Choroid plexus epithelial cell (primary cell): ENCODE measurements around the gene BMPR1A.

Experiments
- DNase-seq: peaks from one replicate; pipeline ENCODE4 v3.0.0-alpha.2; 2010; ENCODE audit warnings: low read depth
- H3K4me3 ChIP-seq: 2 replicates; pipeline ENCODE4 v1.5.1; 2011; ENCODE audit warnings: low read depth, mild to moderate bottlenecking, control low read depth, low read length, moderate library complexity
- TF ChIP-seq, protein P1 (sequence below): conservative IDR thresholded peaks from 2 replicates; pipeline ENCODE4 v1.5.1; 2011; ENCODE audit warnings: low read depth, mild to moderate bottlenecking, control low read depth, inconsistent platforms, low read length, moderate library complexity

BMPR1A gene

DNA sequence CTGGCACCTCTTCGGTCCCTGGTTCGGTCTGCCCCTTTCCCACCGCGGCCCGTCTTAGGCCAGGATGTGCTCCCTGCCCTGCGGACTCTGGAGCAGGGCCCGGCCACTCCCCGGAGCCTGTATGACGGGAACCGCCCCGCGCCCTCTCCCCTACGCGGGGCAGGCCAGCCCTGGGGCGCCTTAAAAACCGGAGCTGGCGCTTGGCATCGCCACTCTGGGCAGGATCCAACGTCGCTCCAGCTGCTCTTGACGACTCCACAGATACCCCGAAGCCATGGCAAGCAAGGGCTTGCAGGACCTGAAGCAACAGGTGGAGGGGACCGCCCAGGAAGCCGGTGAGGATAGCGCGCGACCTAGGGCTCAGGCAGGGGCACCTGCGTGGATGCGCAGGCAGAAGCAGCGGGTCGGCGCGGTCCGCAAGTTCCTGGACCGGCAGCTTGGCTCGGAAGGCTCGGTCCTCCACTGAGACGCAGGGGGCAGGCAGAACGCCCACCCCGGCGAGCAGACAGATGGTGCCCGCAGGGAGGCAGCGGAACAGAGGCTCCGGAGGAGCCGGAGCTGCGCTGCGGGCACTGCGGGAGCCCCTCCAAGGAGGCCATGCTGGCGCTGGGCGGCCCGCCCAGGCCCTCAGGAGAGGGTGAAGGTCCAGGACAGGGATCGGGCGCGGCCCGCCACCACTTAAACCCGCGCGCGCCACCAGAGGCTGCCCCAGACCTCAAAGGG, 212.0 kb downstream of the BMPR1A start, which contains the start of gene ADIRF:
Gene ADIRF, plus strand, starts transcription at position 212 of the 723 bp plus-strand sequence. Its CDS starts 63 bp downstream, at position 275.
- H3K4me3 ChIP-seq: no peak within 1 kb of the TSS
- TF ChIP-seq, protein P1, sequence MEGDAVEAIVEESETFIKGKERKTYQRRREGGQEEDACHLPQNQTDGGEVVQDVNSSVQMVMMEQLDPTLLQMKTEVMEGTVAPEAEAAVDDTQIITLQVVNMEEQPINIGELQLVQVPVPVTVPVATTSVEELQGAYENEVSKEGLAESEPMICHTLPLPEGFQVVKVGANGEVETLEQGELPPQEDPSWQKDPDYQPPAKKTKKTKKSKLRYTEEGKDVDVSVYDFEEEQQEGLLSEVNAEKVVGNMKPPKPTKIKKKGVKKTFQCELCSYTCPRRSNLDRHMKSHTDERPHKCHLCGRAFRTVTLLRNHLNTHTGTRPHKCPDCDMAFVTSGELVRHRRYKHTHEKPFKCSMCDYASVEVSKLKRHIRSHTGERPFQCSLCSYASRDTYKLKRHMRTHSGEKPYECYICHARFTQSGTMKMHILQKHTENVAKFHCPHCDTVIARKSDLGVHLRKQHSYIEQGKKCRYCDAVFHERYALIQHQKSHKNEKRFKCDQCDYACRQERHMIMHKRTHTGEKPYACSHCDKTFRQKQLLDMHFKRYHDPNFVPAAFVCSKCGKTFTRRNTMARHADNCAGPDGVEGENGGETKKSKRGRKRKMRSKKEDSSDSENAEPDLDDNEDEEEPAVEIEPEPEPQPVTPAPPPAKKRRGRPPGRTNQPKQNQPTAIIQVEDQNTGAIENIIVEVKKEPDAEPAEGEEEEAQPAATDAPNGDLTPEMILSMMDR: no peak
- no peak for DNase-seq

DNA sequence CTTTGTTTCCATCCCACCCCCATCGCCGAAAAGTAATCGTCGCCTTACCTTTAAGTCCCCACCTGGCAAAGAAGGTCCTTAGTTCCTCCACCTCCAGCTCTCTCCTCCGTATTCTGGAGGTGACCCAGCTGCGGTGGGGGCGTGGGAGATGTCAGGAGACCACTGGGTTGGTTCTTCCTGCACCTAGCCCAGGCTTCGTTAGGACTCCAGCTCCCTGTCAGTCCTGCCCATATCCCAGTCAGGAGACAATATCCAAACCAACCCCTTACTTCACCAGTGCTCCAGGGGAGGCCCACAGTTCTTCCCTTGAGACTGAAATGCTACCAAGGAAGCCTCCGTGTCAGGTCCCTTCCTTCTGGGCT, 212.6 kb downstream of the BMPR1A start:
- no peak for DNase-seq
- TF ChIP-seq, protein P1: no peak
- H3K4me3 ChIP-seq: no peak overlapping the region

DNA sequence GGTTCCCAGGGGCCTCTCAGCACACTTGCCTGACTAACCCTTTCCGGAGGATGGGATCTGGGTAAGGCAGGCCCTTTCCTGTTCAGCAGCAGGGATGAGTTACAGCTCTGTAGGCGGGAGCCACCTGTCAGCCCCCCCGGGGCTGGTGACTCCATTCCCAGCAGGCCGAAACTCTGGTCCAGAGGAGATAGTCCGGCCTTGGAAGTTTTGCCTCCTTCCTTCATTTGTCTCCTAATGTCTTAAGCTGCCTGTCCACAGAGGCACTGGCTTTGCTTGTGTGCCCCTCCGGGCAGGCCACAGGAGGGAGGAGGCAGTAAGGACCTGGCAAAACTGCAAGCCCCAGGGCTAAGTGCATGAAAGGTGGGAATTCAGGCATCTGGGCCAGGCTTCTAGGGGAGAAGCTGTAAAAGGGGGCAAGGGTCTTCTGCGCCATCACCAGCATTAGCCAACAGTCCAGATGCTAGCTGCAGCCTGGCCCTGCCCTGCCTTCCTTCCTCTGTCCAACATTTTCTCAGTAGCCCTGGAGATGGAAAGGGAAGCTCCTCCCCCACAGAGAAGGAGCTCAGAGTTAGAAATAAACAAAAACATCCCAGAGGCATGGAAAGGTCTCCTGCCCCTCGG, 213.1 kb downstream of the BMPR1A start:
- TF ChIP-seq, protein P1: no peak
- H3K4me3 ChIP-seq: no peak overlapping the region
- DNase-seq: no peak

DNA sequence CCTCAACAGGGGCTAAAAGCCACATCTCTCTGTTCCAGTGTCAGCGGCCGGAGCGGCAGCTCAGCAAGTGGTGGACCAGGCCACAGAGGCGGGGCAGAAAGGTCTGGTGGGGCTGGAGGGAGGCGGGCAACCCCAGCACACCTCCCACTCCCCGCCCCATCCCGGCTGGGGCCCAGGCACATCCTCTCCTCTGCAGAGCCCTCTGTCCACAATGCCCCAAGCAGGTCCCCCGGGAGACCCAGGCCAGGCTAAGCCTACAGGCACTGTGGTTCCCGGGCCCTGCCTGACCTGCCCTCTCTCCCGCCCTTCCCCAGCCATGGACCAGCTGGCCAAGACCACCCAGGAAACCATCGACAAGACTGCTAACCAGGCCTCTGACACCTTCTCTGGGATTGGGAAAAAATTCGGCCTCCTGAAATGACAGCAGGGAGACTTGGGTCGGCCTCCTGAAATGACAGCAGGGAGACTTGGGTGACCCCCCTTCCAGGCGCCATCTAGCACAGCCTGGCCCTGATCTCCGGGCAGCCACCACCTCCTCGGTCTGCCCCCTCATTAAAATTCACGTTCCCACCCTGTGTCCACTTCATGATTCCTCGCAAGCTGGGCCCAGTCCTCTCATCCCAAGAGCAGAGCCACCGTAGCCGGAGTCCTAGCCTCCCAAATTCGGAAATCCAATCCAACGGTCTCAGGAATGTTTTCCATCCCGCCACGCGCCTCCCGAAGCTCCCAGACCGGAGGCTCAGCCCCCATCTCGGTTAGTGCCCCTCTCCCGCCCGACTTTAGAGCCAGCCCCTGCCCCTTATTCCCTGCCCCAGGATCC, 214.0 kb downstream of the BMPR1A start:
- no peak for DNase-seq
- peak overlapping the region; percentile 66 for H3K4me3 ChIP-seq
- TF ChIP-seq, protein P1: no peak

DNA sequence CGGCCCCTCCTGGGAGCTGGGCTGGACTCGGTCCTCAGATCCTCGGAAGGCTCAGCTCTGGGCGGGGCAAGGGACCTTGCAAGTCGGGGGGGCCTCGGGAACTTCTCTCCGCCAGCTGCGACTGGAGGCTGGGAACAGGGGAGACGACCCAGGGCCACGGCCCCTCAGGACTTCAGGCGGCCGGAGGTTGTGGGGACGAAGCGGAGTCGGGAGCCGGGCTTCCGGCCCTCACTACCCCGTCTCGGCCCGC, 214.5 kb downstream of the BMPR1A start:
- TF ChIP-seq, protein P1: no peak
- H3K4me3 ChIP-seq: peak overlapping the region; percentile 66
- DNase-seq: no peak

DNA sequence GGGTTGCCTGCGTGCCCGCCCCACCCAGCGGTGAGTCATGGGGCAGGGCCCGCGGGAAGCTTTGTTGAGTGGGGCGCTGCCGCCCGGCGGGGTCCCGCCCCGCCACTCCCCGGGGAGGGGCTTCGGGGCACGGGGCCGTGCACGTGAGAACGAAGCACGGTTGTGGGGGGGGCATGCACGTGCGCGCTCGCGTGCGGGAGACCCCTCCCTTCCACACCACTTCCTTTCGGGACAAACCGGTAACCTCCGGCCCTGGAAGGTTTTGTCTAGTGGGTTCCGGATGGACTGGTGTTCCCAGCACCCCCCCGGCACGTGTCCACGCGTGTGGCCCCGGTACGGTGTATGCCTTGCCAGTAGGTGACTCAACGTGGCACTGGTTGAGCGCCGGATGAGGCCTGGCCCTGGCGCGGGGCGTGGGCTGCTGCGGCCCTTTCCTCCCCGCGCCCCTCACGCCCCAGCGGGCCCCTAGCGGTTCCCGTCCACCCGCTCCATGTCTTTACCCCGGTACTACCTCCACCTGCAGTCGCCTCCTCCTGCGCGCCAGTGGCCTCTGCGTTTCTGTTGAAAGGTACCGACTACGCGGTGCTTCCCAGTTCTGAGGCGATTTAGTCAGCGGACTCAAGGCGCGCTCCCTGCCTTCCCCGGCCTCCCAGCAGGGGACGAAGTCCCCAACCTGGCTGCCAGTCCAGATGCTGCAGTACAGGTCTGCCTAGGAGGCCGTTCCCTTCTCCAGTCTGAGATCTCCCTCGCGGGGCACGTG, 215.0 kb downstream of the BMPR1A start:
- TF ChIP-seq, protein P1: peak; percentile 1
- peak overlapping the region; percentile 66 for H3K4me3 ChIP-seq
- DNase-seq: peak; percentile 75
